ENCODE results near the gene EEF2.

Gene EEF2

DNA sequence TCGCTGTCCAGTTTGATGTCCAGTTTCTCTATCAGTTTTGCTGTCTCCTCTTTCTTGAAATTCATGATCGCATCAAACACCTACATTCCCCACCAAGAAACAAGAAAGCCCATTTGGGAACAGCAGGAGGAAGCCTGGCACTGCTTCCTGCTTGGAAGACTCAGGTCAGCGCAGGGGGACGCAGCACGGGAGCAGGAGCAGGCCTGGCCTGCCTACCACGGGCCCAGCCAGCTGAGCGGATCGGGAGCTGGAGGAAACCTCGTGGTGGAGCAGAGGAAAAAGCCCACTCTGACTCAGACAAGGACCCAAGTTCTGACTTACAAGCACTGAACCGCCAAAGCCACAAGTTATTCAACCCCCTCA lies 3.9 kb downstream of the EEF2 start:
- TF ChIP-seq, protein P1, sequence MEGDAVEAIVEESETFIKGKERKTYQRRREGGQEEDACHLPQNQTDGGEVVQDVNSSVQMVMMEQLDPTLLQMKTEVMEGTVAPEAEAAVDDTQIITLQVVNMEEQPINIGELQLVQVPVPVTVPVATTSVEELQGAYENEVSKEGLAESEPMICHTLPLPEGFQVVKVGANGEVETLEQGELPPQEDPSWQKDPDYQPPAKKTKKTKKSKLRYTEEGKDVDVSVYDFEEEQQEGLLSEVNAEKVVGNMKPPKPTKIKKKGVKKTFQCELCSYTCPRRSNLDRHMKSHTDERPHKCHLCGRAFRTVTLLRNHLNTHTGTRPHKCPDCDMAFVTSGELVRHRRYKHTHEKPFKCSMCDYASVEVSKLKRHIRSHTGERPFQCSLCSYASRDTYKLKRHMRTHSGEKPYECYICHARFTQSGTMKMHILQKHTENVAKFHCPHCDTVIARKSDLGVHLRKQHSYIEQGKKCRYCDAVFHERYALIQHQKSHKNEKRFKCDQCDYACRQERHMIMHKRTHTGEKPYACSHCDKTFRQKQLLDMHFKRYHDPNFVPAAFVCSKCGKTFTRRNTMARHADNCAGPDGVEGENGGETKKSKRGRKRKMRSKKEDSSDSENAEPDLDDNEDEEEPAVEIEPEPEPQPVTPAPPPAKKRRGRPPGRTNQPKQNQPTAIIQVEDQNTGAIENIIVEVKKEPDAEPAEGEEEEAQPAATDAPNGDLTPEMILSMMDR (IDR thresholded peaks at IDR 0.05) = no peak
- no peaks in the 10 kb centered on the region for H3K9me3 ChIP-seq (ENCODE audit: control insufficient read depth, low read length)
- H3K79me2 ChIP-seq = peaks cover 47% of the 10 kb centered on the region
- no peak overlapping the region for H3K9ac ChIP-seq
- H3K27me3 ChIP-seq (ENCODE audit: control insufficient read depth, insufficient read depth, low read length) = no peaks in the 10 kb centered on the region
- peaks cover 15% of the 10 kb centered on the region for H3K4me1 ChIP-seq
- no peak overlapping the region for H2AFZ ChIP-seq
- H3K36me3 ChIP-seq (ENCODE audit: control insufficient read depth, insufficient read depth, low read length) = no peaks in the 10 kb centered on the region
- no peak overlapping the region for H3K4me3 ChIP-seq (ENCODE audit: low read depth, low read length)
- no peak overlapping the region for H3K27ac ChIP-seq
- no peak overlapping the region for H3K4me2 ChIP-seq (ENCODE audit: low read length)

DNA sequence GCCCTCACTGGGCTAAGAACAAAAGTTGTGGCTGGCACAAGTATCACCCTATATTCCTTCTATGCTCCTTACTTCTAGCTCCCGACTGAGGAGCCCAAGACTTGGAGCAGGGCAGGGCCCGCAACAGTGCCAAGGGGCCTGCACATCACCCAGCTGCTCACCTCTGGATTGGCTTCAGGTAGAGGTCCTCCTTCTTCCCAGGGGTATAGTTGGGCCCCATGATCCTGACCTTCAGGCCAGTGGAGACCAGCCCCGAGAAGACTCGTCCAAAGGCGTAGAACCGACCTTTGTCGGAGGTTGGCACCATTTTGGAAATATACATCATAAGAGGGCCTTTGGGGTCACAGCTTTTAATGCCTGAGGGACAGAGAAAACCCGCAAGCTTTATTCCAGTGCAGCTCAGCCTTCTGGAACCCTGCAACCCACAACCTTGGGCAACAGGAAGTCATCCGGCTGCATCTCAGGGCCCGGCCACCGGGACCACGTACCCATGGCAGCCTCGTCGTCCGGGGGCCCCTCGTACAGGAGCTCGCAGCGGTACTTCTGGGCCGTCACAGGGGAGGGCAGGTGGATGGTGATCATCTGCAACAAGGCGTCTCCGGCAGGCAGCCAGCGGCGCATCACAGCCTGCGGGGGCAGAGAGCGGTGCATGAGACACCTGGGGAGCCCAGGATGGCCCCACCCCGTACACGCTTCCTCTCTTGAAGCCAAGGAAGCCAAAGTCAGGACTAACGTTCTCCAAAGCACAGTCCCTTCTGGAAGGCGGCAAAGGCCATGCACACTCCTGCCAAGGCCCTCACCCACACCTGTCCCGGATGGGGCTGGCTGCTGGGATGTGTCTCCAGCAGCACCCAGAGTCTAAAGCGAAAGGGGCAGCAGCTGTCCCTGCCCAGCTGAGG lies 4.7 kb downstream of the EEF2 start:
- Histone ChIP-seq H3K4me2 (ENCODE audit: low read length) (no peak overlapping the region), H3K9ac (no peak overlapping the region), H3K4me3 (ENCODE audit: low read depth, low read length) (no peak overlapping the region), H3K27ac (no peak overlapping the region), H3K4me1 (peaks cover 9% of the 10 kb centered on the region), H3K9me3 (ENCODE audit: control insufficient read depth, low read length) (no peaks in the 10 kb centered on the region), H3K36me3 (ENCODE audit: control insufficient read depth, insufficient read depth, low read length) (no peaks in the 10 kb centered on the region), H2AFZ (no peak overlapping the region), H3K79me2 (peaks cover 47% of the 10 kb centered on the region), H3K27me3 (ENCODE audit: control insufficient read depth, insufficient read depth, low read length) (no peaks in the 10 kb centered on the region)
- TF ChIP-seq, protein P1 (IDR thresholded peaks at IDR 0.05) = no peak

DNA sequence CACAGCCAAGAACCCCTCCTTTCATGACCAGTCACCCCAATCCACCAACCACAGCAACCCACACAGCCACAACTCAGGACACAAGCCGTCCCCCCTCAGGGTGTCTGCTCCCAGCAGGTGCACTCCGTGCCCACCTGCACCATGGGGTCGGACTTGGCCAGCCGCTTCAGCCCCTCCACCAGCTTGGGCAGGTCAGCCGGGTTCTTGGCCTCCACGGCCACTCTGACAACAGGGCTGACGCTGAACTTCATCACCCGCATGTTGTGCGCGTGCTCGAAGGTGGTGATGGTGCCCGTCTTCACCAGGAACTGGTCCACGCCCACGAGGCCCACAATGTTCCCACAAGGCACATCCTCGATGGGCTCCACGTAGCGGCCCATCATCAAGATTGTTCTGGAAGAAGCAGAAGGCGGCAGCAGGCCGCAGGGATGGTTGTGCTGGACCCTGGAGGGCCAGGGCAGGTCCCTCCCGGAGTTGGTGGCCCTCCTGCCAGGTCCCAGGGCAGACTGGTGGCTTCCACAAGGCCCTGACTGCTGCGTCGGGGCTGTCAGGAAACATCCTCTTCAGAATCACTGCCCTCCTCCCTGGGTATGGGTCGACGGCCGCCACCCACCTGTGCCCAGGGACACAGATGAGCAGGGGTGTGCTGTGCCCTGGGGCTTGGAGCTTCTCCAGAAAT lies 5.5 kb downstream of the EEF2 start:
- Histone ChIP-seq H3K27me3 (ENCODE audit: control insufficient read depth, insufficient read depth, low read length) (no peaks in the 10 kb centered on the region), H3K4me1 (peaks cover 8% of the 10 kb centered on the region), H3K9ac (no peak overlapping the region), H3K27ac (no peak overlapping the region), H3K4me2 (ENCODE audit: low read length) (no peak overlapping the region), H3K9me3 (ENCODE audit: control insufficient read depth, low read length) (no peaks in the 10 kb centered on the region), H2AFZ (no peak overlapping the region), H3K36me3 (ENCODE audit: control insufficient read depth, insufficient read depth, low read length) (no peaks in the 10 kb centered on the region), H3K79me2 (peaks cover 47% of the 10 kb centered on the region), H3K4me3 (ENCODE audit: low read depth, low read length) (no peak overlapping the region)
- TF ChIP-seq, protein P1 (IDR thresholded peaks at IDR 0.05) = no peak

DNA sequence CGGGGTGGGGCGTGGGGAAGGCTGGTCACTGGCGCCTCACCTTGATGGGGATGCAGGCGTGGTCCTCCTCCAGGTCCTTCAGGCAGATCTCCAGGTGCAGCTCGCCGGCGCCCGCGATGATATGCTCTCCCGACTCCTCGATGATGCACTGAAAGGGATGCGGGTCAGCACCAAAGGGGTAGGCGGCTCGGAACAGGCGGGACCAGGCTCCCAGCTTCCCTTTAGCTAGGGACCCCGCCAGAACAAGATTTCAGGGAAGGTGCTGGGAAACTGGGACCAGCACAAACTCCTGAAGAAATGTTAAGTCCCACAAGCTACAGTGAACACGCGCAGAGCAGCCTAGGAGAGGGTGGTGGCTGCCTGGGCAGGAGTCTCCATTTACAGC lies 6.0 kb downstream of the EEF2 start:
- Histone ChIP-seq H3K27me3 (ENCODE audit: control insufficient read depth, insufficient read depth, low read length) (no peaks in the 10 kb centered on the region), H3K36me3 (ENCODE audit: control insufficient read depth, insufficient read depth, low read length) (no peaks in the 10 kb centered on the region), H3K4me1 (peaks cover 8% of the 10 kb centered on the region), H3K9me3 (ENCODE audit: control insufficient read depth, low read length) (no peaks in the 10 kb centered on the region), H2AFZ (no peak overlapping the region), H3K4me2 (ENCODE audit: low read length) (no peak overlapping the region), H3K79me2 (peaks cover 43% of the 10 kb centered on the region), H3K4me3 (ENCODE audit: low read depth, low read length) (no peak overlapping the region), H3K27ac (no peak overlapping the region), H3K9ac (no peak overlapping the region)
- TF ChIP-seq, protein P1 (IDR thresholded peaks at IDR 0.05) = no peak
